ENCODE data around the gene FDX2.

The FDX2 gene

DNA sequence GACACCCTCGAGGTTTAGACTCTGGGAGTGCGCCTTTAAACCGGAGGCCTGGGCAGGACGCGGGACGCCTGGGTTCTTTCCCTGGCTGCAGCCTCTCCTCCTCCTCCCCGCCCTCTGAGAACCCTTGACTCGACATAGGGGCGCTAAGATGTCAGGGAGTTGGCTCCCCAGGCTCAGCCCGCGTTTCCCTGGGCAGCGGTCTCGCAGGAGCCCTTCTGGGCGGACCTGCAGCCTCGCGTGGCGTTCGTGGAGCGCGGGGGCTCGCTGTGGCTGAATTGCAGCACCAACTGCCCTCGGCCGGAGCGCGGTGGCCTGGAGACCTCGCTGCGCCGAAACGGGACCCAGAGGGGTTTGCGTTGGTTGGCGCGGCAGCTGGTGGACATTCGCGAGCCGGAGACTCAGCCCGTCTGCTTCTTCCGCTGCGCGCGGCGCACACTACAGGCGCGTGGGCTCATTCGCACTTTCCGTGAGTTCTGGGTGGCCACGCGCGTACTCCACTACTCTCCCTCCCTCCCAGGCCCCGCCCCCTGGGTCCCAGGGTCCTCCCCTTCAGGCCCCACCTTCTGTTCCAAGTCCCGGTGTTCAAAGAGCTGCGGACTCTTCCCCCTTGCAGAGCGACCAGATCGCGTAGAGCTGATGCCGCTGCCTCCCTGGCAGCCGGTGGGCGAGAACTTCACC is 24.8 kb downstream of the FDX2 start:
- DNase-seq (ENCODE audit: low read depth): peak; percentile 41
- peak overlapping the region; percentile 58 for H3K4me3 ChIP-seq (ENCODE audit: low read length)
- TF ChIP-seq CTCF (conservative IDR thresholded peaks at IDR 0.05; ENCODE audit: low read length): no peak

GRCh38 chr19:10290357-10290875 is 25.4 kb downstream of the FDX2 start:
- no peak for DNase-seq (ENCODE audit: low read depth)
- no peak for TF ChIP-seq CTCF (conservative IDR thresholded peaks at IDR 0.05; ENCODE audit: low read length)
- peak overlapping the region; percentile 58 for H3K4me3 ChIP-seq (ENCODE audit: low read length)

DNA sequence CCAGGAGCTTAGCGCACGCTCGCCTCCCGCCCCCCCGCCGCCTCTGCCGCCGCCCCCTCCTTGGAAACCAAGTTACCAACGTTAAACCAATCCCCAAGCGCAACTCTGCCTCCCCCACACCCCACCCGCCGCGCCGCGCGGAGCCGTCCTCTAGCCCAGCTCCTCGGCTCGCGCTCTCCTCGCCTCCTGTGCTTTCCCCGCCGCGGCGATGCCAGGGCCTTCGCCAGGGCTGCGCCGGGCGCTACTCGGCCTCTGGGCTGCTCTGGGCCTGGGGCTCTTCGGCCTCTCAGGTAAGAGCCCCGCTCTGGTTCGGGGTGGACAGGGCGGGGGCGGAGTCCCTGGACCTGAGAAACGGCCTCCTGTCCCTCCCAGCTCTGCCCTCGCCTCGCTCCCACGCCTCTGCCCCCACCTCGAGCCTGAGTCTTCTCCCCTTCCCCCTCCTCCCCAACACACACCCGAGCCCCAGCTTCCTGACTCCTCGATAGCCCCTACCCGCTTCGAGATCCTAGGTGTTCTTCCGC is 25.9 kb downstream of the FDX2 start, which contains the start of gene ICAM5:
Gene ICAM5, plus strand, starts transcription at position 117 of the 521 bp plus-strand sequence. Its CDS starts 92 bp downstream, at position 209.
- peak within 1 kb of the TSS; percentile 58 for H3K4me3 ChIP-seq (ENCODE audit: low read length)
- no peak for TF ChIP-seq CTCF (conservative IDR thresholded peaks at IDR 0.05; ENCODE audit: low read length)
- DNase-seq (ENCODE audit: low read depth): no peak

- TF ChIP-seq CTCF (conservative IDR thresholded peaks at IDR 0.05; ENCODE audit: low read length): no peak
- H3K4me3 ChIP-seq (ENCODE audit: low read length): peak overlapping the region; percentile 58
- DNase-seq (ENCODE audit: low read depth): peak; percentile 33
These were observed 26.5 kb downstream of the FDX2 start for GRCh38 chr19:10289167-10289835.

DNA sequence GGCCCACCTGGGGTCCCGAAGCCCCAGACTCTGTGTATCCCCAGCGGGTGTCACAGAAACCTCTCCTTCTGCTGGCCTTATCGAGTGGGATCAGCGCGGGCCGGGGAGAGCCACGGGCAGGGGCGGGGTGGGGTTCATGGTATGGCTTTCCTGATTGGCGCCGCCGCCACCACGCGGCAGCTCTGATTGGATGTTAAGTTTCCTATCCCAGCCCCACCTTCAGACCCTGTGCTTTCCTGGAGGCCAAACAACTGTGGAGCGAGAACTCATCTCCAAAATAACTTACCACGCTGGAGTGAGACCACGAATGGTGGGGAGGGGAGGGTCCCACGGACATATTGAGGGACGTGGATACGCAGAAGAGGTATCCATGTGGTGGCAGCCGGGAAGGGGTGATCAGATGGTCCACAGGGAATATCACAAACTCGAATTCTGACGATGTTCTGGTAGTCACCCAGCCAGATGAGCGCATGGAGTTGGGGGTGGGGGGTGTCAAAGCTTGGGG is 27.1 kb downstream of the FDX2 start:
- no peak for TF ChIP-seq CTCF (conservative IDR thresholded peaks at IDR 0.05; ENCODE audit: low read length)
- no peak for DNase-seq (ENCODE audit: low read depth)
- H3K4me3 ChIP-seq (ENCODE audit: low read length): peak overlapping the region; percentile 58

GRCh38 chr19:10286803-10287737 is 28.7 kb downstream of the FDX2 start, which contains the start of gene ICAM4:
Gene ICAM4, plus strand, starts transcription at chr19:10286955. Its CDS starts 58 bp downstream, at chr19:10287013.
- H3K4me3 ChIP-seq (ENCODE audit: low read length): no peak within 1 kb of the TSS
- no peak for TF ChIP-seq CTCF (conservative IDR thresholded peaks at IDR 0.05; ENCODE audit: low read length)
- DNase-seq (ENCODE audit: low read depth): no peak

All from AG10803 (cell line).